ENCODE measurements around the gene ENTPD5. TPM values are rescaled to one million over a fixed set of nuclear protein-coding genes. Genes with fewer than 3 reads are reported as not detected.
"Not testable (repeated sequence)": the region's sequence is repeated elsewhere in the genome, so short reads cannot be mapped to it uniquely, and the experiment has no call there.

The ENTPD5 gene
- total RNA-seq, 1 donor from 2014 or later, result 10.4 TPM

- H3K27ac Mint-ChIP-seq, result no peak overlapping the region
- ChIA-PET POLR2A (interaction anchor here (0.6 kb wide), 1 partner anchor 319 kb away, joined by 3 read pairs; no protein-coding TSS in a partner anchor), CTCF (no interaction called here)
- DNase-seq (no peak), ATAC-seq (ENCODE audit: low read depth) (no peak)
- no peak for TF ChIP-seq CTCF (IDR thresholded peaks at IDR 0.05)
- no peak overlapping the region for H3K4me3 Mint-ChIP-seq
- no peaks in the 10 kb centered on the region for H3K4me1 Mint-ChIP-seq
- H3K9me3 Mint-ChIP-seq, result no peaks in the 10 kb centered on the region
- H3K36me3 Mint-ChIP-seq (ENCODE audit: low read depth), result peaks cover 13% of the 10 kb centered on the region
- intact Hi-C loops (cut with micrococcal nuclease), result no loop called here
- no peaks in the 10 kb centered on the region for H3K27me3 Mint-ChIP-seq
These were observed 28.0 kb downstream of the ENTPD5 start for GRCh38 chr14:73991092-73991491.

GRCh38 chr14:73988656-73989055 is 30.4 kb downstream of the ENTPD5 start:
- POLR2A ChIA-PET; H3K9me3 Mint-ChIP-seq; H3K27me3 Mint-ChIP-seq; ATAC-seq (ENCODE audit: low read depth); DNase-seq; intact Hi-C loops (cut with micrococcal nuclease); H3K27ac Mint-ChIP-seq; H3K4me3 Mint-ChIP-seq; CTCF ChIA-PET; H3K4me1 Mint-ChIP-seq: not testable (repeated sequence)
- H3K36me3 Mint-ChIP-seq (ENCODE audit: low read depth), result peaks cover 24% of the 10 kb centered on the region

- Mint-ChIP-seq H3K27ac (no peak overlapping the region), H3K27me3 (no peaks in the 10 kb centered on the region), H3K4me3 (no peak overlapping the region), H3K9me3 (no peaks in the 10 kb centered on the region), H3K36me3 (ENCODE audit: low read depth) (peaks cover 24% of the 10 kb centered on the region), H3K4me1 (no peaks in the 10 kb centered on the region)
- DNase-seq, result no peak
- intact Hi-C loops (cut with micrococcal nuclease), result no loop called here
- ChIA-PET CTCF (no interaction called here), POLR2A (no interaction called here)
- TF ChIP-seq CTCF (IDR thresholded peaks at IDR 0.05), result no peak
- no peak for ATAC-seq (ENCODE audit: low read depth)
These were observed 31.0 kb downstream of the ENTPD5 start for GRCh38 chr14:73988065-73988464.

- no peak overlapping the region for H3K27ac Mint-ChIP-seq
- no peaks in the 10 kb centered on the region for H3K27me3 Mint-ChIP-seq
- no peaks in the 10 kb centered on the region for H3K9me3 Mint-ChIP-seq
- intact Hi-C loops (cut with micrococcal nuclease), result no loop called here
- no peak for DNase-seq
- ATAC-seq (ENCODE audit: low read depth), result no peak
- no peaks in the 10 kb centered on the region for H3K4me1 Mint-ChIP-seq
- ChIA-PET POLR2A (interaction anchor here (0.5 kb wide), 1 partner anchor 368 kb away, joined by 6 read pairs; no protein-coding TSS in a partner anchor), CTCF (no interaction called here)
- peaks cover 27% of the 10 kb centered on the region for H3K36me3 Mint-ChIP-seq (ENCODE audit: low read depth)
- no peak overlapping the region for H3K4me3 Mint-ChIP-seq
- TF ChIP-seq CTCF (IDR thresholded peaks at IDR 0.05), result no peak
These were observed 41.2 kb downstream of the ENTPD5 start for GRCh38 chr14:73977896-73978295.

- no peak for TF ChIP-seq CTCF (IDR thresholded peaks at IDR 0.05)
- peaks cover 36% of the 10 kb centered on the region for H3K36me3 Mint-ChIP-seq (ENCODE audit: low read depth)
- POLR2A ChIA-PET, result no interaction called here
- CTCF ChIA-PET, result no interaction called here
- no peaks in the 10 kb centered on the region for H3K27me3 Mint-ChIP-seq
- ATAC-seq (ENCODE audit: low read depth), result no peak
- DNase-seq, result no peak
- H3K4me1 Mint-ChIP-seq, result no peaks in the 10 kb centered on the region
- no peaks in the 10 kb centered on the region for H3K9me3 Mint-ChIP-seq
- H3K4me3 Mint-ChIP-seq, result no peak overlapping the region
- H3K27ac Mint-ChIP-seq, result no peak overlapping the region
- intact Hi-C loops (cut with micrococcal nuclease), result no loop called here
These were observed 43.0 kb downstream of the ENTPD5 start for GRCh38 chr14:73976125-73976524.

- Mint-ChIP-seq H3K9me3 (no peaks in the 10 kb centered on the region), H3K4me3 (no peak overlapping the region), H3K4me1 (no peaks in the 10 kb centered on the region), H3K27ac (no peak overlapping the region), H3K36me3 (ENCODE audit: low read depth) (peaks cover 51% of the 10 kb centered on the region), H3K27me3 (no peaks in the 10 kb centered on the region)
- no peak for TF ChIP-seq CTCF (IDR thresholded peaks at IDR 0.05)
- intact Hi-C loops (cut with micrococcal nuclease), result no loop called here
- ATAC-seq (ENCODE audit: low read depth) (no peak), DNase-seq (no peak)
- CTCF ChIA-PET, result no interaction called here
- POLR2A ChIA-PET, result no interaction called here
These were observed 45.6 kb downstream of the ENTPD5 start for GRCh38 chr14:73973497-73973896.
